AML-193 (cell line): Measurements from ENCODE around the gene ADIG.

Source experiments
- DNase-seq, 2 experiments: peaks; one replicate each; lab custom pipeline; 2025; lab: John Stamatoyannopoulos, UW

The ADIG gene

GRCh38 chr20:38581013-38581412 is at the start of gene ADIG:
ADIG (plus strand) TSS chr20:38581197; CDS start chr20:38581251, 54 bp downstream.
- no peak for DNase-seq

- DNase-seq = no peak
Measured at GRCh38 chr20:38534756-38535155, 46.2 kb upstream of the ADIG start.

GRCh38 chr20:38536310-38536709 is 44.7 kb upstream of the ADIG start:
- no peak for DNase-seq

GRCh38 chr20:38537176-38537575 is 43.8 kb upstream of the ADIG start:
- DNase-seq = no peak

GRCh38 chr20:38538789-38539188 is 42.2 kb upstream of the ADIG start:
- DNase-seq = no peak

- no peak for DNase-seq
Measured at GRCh38 chr20:38543014-38543906, 37.7 kb upstream of the ADIG start.

- DNase-seq = no peak
Measured at GRCh38 chr20:38545771-38546170, 35.2 kb upstream of the ADIG start.

- no peak for DNase-seq
Measured at GRCh38 chr20:38547288-38548085, 33.5 kb upstream of the ADIG start.

- DNase-seq = no peak
Measured at GRCh38 chr20:38548356-38549083, 32.5 kb upstream of the ADIG start.

- DNase-seq = peak in 1 of 2 experiments; percentile 8
Measured at GRCh38 chr20:38550274-38550673, 30.7 kb upstream of the ADIG start.

GRCh38 chr20:38551056-38551626 is 29.9 kb upstream of the ADIG start:
- no peak for DNase-seq

GRCh38 chr20:38554986-38555385 is 26.0 kb upstream of the ADIG start:
- no peak for DNase-seq

GRCh38 chr20:38555395-38555794 is 25.6 kb upstream of the ADIG start:
- DNase-seq = no peak

- no peak for DNase-seq
Measured at GRCh38 chr20:38557174-38557573, 23.8 kb upstream of the ADIG start.

GRCh38 chr20:38558596-38559360 is 22.2 kb upstream of the ADIG start:
- no peak for DNase-seq

GRCh38 chr20:38559764-38560163 is 21.2 kb upstream of the ADIG start:
- no peak for DNase-seq

GRCh38 chr20:38563802-38564431 is 17.1 kb upstream of the ADIG start:
- no peak for DNase-seq

GRCh38 chr20:38564680-38565079 is 16.3 kb upstream of the ADIG start:
- no peak for DNase-seq

GRCh38 chr20:38566036-38566598 is 14.9 kb upstream of the ADIG start:
- no peak for DNase-seq

GRCh38 chr20:38569747-38570525 is 11.1 kb upstream of the ADIG start:
- no peak for DNase-seq
